Left renal cortex interstitium (tissue), 4 donors: ENCODE results near the gene WDR18. TPM values are rescaled to one million over a fixed set of nuclear protein-coding genes. Genes with fewer than 3 reads are reported as not detected.
A peak's percentile ranks its signal among the peaks of the same experiment; 100 is the strongest.

Experiments used
- DNase-seq, 4 donors: peaks; one replicate each; pipeline ENCODE4 v3.0.0-alpha.2; 2013; ENCODE audit warnings: low read depth in 4 of 4, low spot score in 2 of 4, missing footprints in 1 of 4
- polyA plus RNA-seq, 4 donors: library from polyadenylated mRNA; unstranded; fragments of 120-200 nt; gene quantifications; one replicate each; pipeline ENCODE4 v1.2.1, GENCODE V29; 2013; ENCODE audit not compliant: insufficient read length in 4 of 4

The WDR18 gene
- polyA plus RNA-seq: 10 to 100 TPM; 33.2 to 68.7 (median 55.4) TPM

GRCh38 chr19:984165-984967 lies at the start of gene WDR18:
Gene WDR18, plus strand, starts transcription at chr19:984345. Its CDS starts 9 bp downstream, at chr19:984354.
- peak in 3 of 4 donors; percentile 72 to 88 (median 79) for DNase-seq

- no peak for DNase-seq
Observed at GRCh38 chr19:934865-935479, 49.2 kb upstream of the WDR18 start.

- no peak for DNase-seq
Observed at GRCh38 chr19:936175-936546, 48.0 kb upstream of the WDR18 start.

GRCh38 chr19:937259-937694 lies 46.9 kb upstream of the WDR18 start:
- no peak for DNase-seq

GRCh38 chr19:938233-938923 lies 45.8 kb upstream of the WDR18 start:
- DNase-seq: no peak

GRCh38 chr19:939439-939838 lies 44.7 kb upstream of the WDR18 start:
- DNase-seq: no peak

- DNase-seq: no peak
Observed at GRCh38 chr19:939922-940321, 44.2 kb upstream of the WDR18 start.

GRCh38 chr19:940591-941291 lies 43.4 kb upstream of the WDR18 start:
- no peak for DNase-seq

GRCh38 chr19:941292-942132 lies 42.6 kb upstream of the WDR18 start:
- DNase-seq: no peak

- DNase-seq: no peak
Observed at GRCh38 chr19:942133-942645, 42.0 kb upstream of the WDR18 start.

- no peak for DNase-seq
Observed at GRCh38 chr19:943551-944170, 40.5 kb upstream of the WDR18 start.

GRCh38 chr19:944171-944567 lies 40.0 kb upstream of the WDR18 start:
- no peak for DNase-seq

- DNase-seq: no peak
Observed at GRCh38 chr19:944663-945241, 39.4 kb upstream of the WDR18 start.

GRCh38 chr19:945401-946252 lies 38.5 kb upstream of the WDR18 start:
- DNase-seq: no peak

GRCh38 chr19:947090-947706 lies 36.9 kb upstream of the WDR18 start:
- no peak for DNase-seq

- no peak for DNase-seq
Observed at GRCh38 chr19:947707-948539, 36.2 kb upstream of the WDR18 start.
